Karpas-422 (cell line): Measurements from ENCODE around the gene RTP4. TPM values are rescaled to one million over a fixed set of nuclear protein-coding genes. Genes with fewer than 3 reads are reported as not detected.

Experiments used
- DNase-seq: peaks from one replicate; pipeline ENCODE4 v3.0.0-alpha.2; 2015
- H2AFZ ChIP-seq: fragments of 200-600 bp; sonication (generic); 2 replicates; pipeline ENCODE4 v1.6.1; 2014; ENCODE audit warnings: antibody characterized with exemption, low read length, mixed read lengths
- H3K27ac ChIP-seq: fragments of 200-600 bp; sonication (generic); 2 replicates; pipeline ENCODE4 v1.5.1; 2014; ENCODE audit warnings: mild to moderate bottlenecking, low read length, moderate library complexity
- H3K27me3 ChIP-seq: fragments of 200-600 bp; sonication (generic); 2 replicates; pipeline ENCODE4 v1.6.1; 2014; ENCODE audit warnings: low read length, mixed read lengths
- H3K36me3 ChIP-seq: fragments of 200-600 bp; sonication (generic); 2 replicates; pipeline ENCODE4 v1.6.1; 2014; ENCODE audit warnings: low read length, mixed read lengths; ENCODE audit not compliant: insufficient read depth
- H3K4me1 ChIP-seq: fragments of 200-600 bp; sonication (generic); 2 replicates; pipeline ENCODE4 v1.6.1; 2014; ENCODE audit warnings: mild to moderate bottlenecking, low read length, mixed read lengths
- H3K4me2 ChIP-seq: fragments of 200-600 bp; sonication (generic); 2 replicates; pipeline ENCODE4 v1.6.1; 2014; ENCODE audit warnings: low read length, low read depth, mild to moderate bottlenecking; ENCODE audit not compliant: poor library complexity, severe bottlenecking
- H3K4me3 ChIP-seq: fragments of 200-600 bp; sonication (generic); 2 replicates; pipeline ENCODE4 v1.5.1; 2014; ENCODE audit warnings: mild to moderate bottlenecking, antibody characterized with exemption, low read length, mixed read lengths
- H3K79me2 ChIP-seq: fragments of 200-600 bp; sonication (generic); 2 replicates; pipeline ENCODE4 v1.6.1; 2014; ENCODE audit warnings: mild to moderate bottlenecking, low read length, mixed read lengths
- H3K9ac ChIP-seq: fragments of 200-600 bp; sonication (generic); 2 replicates; pipeline ENCODE4 v1.6.0; 2014; ENCODE audit warnings: low read length
- H3K9me2 ChIP-seq: fragments of 200-600 bp; sonication (generic), shearing (Covaris generic); replicated peaks from 2 replicates; pipeline ENCODE4 v1.6.0; 2014; ENCODE audit warnings: mild to moderate bottlenecking, low read length, moderate library complexity; ENCODE audit not compliant: insufficient read depth
- H3K9me3 ChIP-seq: fragments of 300-700, 200-600 bp; sonication (generic); 2 replicates; pipeline ENCODE4 v1.6.1; 2014; ENCODE audit warnings: low read length, mixed read lengths
- H4K20me1 ChIP-seq: fragments of 200-600 bp; sonication (generic); 2 replicates; pipeline ENCODE4 v1.6.1; 2014; ENCODE audit warnings: mild to moderate bottlenecking, antibody characterized with exemption, low read length, low read depth; ENCODE audit not compliant: insufficient read depth
- total RNA-seq: library from RNA; depleted of rRNA; stranded (reverse); fragments of >200 nt; shearing (Covaris generic); gene quantifications from 2 replicates; pipeline ENCODE4 v1.2.3, GENCODE V29; 2014; ENCODE audit warnings: low replicate concordance; rRNA removed

Gene RTP4, protein sequence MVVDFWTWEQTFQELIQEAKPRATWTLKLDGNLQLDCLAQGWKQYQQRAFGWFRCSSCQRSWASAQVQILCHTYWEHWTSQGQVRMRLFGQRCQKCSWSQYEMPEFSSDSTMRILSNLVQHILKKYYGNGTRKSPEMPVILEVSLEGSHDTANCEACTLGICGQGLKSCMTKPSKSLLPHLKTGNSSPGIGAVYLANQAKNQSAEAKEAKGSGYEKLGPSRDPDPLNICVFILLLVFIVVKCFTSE
- total RNA-seq: 1.8 and 3.4 TPM in 2 replicates

DNA sequence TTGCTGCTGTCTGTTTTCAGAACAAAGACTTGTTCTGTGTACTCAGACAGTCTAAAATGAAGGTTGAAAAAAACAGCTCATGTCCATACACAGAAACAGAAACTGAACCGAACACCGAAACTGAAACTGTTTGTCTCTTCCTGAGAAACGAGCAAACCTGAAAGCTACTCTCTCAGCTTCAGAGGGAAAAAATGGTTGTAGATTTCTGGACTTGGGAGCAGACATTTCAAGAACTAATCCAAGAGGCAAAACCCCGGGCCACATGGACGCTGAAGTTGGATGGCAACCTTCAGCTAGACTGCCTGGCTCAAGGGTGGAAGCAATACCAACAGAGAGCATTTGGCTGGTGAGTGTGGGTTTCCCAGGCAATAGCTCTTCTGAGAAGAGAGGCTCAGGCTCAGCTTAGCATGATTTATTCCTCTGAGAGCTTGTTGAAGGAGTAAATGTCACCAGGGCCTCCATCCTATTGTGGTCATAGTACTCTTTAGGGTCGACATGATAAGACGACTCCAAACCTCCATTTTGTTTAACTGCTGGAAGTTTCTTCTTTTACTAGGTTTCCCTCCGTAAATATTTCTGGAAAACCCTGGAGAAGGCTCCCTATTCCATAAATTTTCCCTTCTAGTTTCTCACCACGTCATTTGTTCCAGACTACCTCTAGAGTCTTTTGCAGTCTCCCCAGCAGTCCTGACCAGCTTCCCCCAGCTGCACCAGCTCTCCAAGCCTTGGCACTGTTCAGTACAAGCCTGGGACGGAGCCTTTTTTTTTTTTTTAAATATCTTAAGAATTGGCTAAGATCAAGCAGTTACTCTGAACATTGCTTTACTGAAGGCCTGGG, at the start of gene RTP4:
Gene RTP4 (plus strand): TSS at position 135 of the 838 bp plus-strand sequence. CDS start 57 bp downstream, at position 192.
- H3K4me3 ChIP-seq: peak within 1 kb of the TSS; percentile 63
- no peaks in the 10 kb centered on the region for H3K27me3 ChIP-seq
- peak within 1 kb of the TSS; percentile 93 for H2AFZ ChIP-seq
- H3K79me2 ChIP-seq: no peaks in the 10 kb centered on the region
- peak within 1 kb of the TSS; percentile 65 for H3K9ac ChIP-seq
- H3K27ac ChIP-seq: no peak within 1 kb of the TSS
- H3K4me1 ChIP-seq: peaks cover 13% of the 10 kb centered on the region
- peak within 1 kb of the TSS; percentile 74 for H3K4me2 ChIP-seq
- H3K9me2 ChIP-seq: no peaks in the 10 kb centered on the region
- DNase-seq: peak; percentile 79
- H3K36me3 ChIP-seq: no peaks in the 10 kb centered on the region
- no peaks in the 10 kb centered on the region for H3K9me3 ChIP-seq
- no peaks in the 10 kb centered on the region for H4K20me1 ChIP-seq

DNA sequence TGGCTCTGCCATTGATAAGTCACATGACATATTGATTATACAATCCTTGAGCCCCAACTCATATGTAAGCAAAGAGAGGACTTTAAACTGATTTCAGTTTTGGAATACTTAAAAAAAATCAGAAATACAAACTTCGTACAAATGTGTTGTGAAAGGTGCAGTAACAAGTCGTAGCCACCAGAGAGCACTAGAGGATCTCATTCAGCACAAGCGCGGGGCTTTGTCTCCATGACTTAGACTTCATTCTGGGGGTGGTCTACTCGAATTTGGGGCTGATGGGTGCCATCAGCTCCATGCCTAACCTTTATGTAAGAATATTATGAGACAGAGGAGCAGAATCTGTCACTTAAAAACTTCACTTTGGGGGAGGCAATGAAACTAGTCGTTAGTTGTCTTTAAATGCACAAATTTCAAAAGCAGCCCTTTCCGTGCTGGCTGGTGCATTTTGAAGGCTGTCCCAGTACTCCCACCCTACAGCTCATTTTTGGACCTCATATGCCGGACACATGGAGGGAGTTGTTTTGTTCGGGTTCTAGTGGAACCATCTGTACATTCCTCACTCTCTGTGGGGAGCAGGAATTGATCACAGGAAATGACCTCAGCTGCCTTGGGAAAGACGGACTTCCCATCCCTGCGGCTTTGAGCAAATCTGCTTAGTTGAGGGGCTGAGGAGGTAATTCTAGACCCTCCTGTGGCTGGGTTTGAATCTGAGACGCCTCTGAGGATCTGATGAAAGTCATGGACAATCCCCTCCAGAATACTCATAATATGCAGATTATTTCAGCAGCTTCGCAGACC, 49.2 kb upstream of the RTP4 start:
- Histone ChIP-seq H3K9me2 (no peaks in the 10 kb centered on the region), H3K9ac (no peak overlapping the region), H3K4me2 (no peak overlapping the region), H3K4me3 (no peak overlapping the region), H3K36me3 (no peaks in the 10 kb centered on the region), H2AFZ (no peak overlapping the region), H3K27me3 (no peaks in the 10 kb centered on the region), H3K9me3 (no peaks in the 10 kb centered on the region), H3K4me1 (peaks cover 4% of the 10 kb centered on the region), H3K27ac (no peak overlapping the region), H4K20me1 (no peaks in the 10 kb centered on the region), H3K79me2 (no peaks in the 10 kb centered on the region)
- DNase-seq: peak; percentile 87

DNA sequence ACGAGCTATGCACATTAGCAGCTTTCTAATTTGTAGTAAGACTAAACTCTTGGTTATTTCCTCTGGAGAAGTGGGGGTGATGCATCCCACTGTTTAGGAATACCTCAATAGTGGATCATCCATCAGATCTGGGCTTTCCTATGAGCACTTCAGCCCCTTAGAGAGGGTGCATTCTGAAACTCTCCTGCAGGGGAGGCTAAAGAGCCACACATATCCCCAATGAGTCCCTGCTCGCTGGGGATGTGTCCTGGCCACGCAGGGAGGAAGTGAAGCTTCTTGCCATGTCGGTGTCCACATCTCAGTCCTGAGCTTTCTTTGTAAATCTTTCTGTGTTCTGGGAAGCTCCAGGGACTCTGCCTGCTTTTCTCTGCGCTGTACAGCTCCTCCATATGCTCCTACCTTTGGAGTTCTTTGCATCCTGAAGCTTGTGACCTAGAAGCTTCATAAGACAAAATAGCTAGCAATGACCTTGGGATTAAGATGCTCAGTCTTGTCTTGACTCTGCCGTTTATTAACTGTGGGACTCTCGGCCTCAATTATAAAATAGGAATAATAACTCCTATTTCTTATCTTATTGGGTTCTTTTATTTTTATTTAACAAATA, 48.4 kb upstream of the RTP4 start:
- H3K27me3 ChIP-seq: no peaks in the 10 kb centered on the region
- no peak overlapping the region for H3K4me3 ChIP-seq
- H3K4me2 ChIP-seq: no peak overlapping the region

DNA sequence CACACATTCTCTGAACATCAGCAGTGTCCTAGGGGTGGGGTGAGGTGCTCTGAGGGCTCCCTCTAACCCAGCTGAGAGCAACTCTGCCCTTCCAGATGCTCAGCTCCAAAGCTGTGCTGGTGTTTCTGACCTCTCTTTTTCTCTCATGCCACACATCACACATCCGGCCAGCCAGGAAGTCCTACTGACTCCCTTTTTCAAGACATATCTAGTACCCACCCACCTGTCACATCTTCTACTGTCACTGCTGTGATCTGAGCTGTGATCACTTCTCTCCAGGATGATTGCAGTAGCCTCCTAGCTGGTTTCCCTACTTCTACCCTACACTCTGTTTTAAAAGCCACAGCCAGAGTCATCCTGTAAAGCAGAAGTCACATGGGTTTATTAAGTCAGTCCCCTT, 46.4 kb upstream of the RTP4 start:
- no peaks in the 10 kb centered on the region for H3K79me2 ChIP-seq
- no peak overlapping the region for H3K27ac ChIP-seq
- no peak for DNase-seq
- no peak overlapping the region for H3K4me3 ChIP-seq
- H3K9me2 ChIP-seq: no peaks in the 10 kb centered on the region
- no peaks in the 10 kb centered on the region for H3K36me3 ChIP-seq
- no peaks in the 10 kb centered on the region for H4K20me1 ChIP-seq
- H3K4me1 ChIP-seq: peaks cover 4% of the 10 kb centered on the region
- no peak overlapping the region for H3K9ac ChIP-seq
- H3K27me3 ChIP-seq: no peaks in the 10 kb centered on the region
- H2AFZ ChIP-seq: no peak overlapping the region
- no peaks in the 10 kb centered on the region for H3K9me3 ChIP-seq
- no peak overlapping the region for H3K4me2 ChIP-seq

More for the DNA sequence above, 48.4 kb upstream of the RTP4 start:
- Histone ChIP-seq H3K9me3 (no peaks in the 10 kb centered on the region), H3K79me2 (no peaks in the 10 kb centered on the region), H3K9me2 (no peaks in the 10 kb centered on the region), H3K36me3 (no peaks in the 10 kb centered on the region), H3K4me1 (peaks cover 4% of the 10 kb centered on the region), H3K27ac (no peak overlapping the region), H4K20me1 (no peaks in the 10 kb centered on the region), H2AFZ (no peak overlapping the region), H3K9ac (no peak overlapping the region)
- DNase-seq: peak; percentile 92

DNA sequence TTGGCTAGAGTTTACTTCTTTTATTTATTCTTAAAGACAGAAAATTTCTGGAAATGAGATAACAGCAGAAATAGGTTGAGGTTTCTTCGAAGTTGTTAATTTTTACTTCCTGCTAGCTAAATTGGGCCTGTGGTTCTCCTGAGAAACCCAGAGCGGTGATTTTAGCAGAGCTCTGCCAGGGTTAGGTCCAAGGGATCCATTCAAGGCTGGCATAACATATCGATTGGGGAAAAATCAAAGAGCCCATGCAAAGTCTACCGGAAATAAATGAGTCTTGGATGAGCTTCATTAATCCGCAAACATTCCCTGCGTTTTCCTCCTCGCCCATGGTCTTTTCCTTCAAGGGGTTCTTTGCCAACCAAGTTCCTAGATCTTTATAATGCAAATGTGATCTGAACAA, 45.9 kb upstream of the RTP4 start:
- H3K4me1 ChIP-seq: peaks cover 4% of the 10 kb centered on the region
- no peak overlapping the region for H3K4me2 ChIP-seq
- DNase-seq: no peak
- no peaks in the 10 kb centered on the region for H3K36me3 ChIP-seq
- no peaks in the 10 kb centered on the region for H3K79me2 ChIP-seq
- no peaks in the 10 kb centered on the region for H3K27me3 ChIP-seq
- H3K27ac ChIP-seq: no peak overlapping the region
- no peaks in the 10 kb centered on the region for H3K9me2 ChIP-seq
- no peaks in the 10 kb centered on the region for H3K9me3 ChIP-seq
- no peak overlapping the region for H3K4me3 ChIP-seq
- no peak overlapping the region for H2AFZ ChIP-seq
- H3K9ac ChIP-seq: no peak overlapping the region
- H4K20me1 ChIP-seq: no peaks in the 10 kb centered on the region

DNA sequence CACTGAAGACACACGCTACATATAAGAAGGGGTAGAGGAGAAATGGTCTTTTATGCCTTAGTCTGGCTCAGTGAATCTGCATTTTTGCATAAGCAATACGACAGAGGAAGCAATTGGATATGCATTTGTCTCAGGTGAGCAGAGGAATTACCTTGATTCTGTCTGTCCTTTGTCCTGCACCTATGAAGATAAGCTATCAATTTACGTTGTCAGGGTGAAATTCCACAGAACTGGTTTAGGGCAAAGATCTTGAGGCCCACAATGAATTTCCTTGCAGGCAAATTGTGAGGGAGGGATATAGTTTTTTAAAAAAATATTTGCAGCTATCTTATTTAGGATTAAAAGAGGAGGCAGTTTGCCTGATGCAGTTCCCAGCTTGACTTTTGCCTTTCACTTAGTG, 45.1 kb upstream of the RTP4 start:
- no peak overlapping the region for H3K4me2 ChIP-seq
- DNase-seq: no peak
- H3K9ac ChIP-seq: no peak overlapping the region
- peaks cover 4% of the 10 kb centered on the region for H3K4me1 ChIP-seq
- no peak overlapping the region for H3K27ac ChIP-seq
- no peak overlapping the region for H3K4me3 ChIP-seq
- H4K20me1 ChIP-seq: no peaks in the 10 kb centered on the region
- no peaks in the 10 kb centered on the region for H3K9me2 ChIP-seq
- no peaks in the 10 kb centered on the region for H3K79me2 ChIP-seq
- no peaks in the 10 kb centered on the region for H3K27me3 ChIP-seq
- no peaks in the 10 kb centered on the region for H3K36me3 ChIP-seq
- no peaks in the 10 kb centered on the region for H3K9me3 ChIP-seq
- no peak overlapping the region for H2AFZ ChIP-seq

DNA sequence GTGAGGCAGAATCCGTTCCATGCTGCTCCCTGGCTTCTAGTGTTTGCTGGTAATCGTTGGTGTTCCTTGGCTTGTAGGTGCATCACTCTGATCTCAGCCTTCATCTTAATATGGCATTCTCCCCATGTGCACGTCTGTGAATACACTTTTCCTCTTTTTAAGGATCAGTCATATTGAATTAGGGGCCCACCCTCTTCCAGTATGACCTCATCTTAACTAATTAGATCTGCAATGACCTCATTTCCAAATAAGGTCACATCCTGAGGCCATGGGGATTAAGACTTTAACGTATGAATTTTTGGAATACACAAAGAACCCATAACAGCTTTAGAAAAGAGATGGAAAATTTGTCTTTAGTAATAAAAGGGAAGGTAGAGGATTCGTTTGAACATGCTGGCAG, 42.6 kb upstream of the RTP4 start:
- Histone ChIP-seq H3K4me2 (no peak overlapping the region), H3K36me3 (no peaks in the 10 kb centered on the region), H3K9me2 (no peaks in the 10 kb centered on the region), H3K79me2 (no peaks in the 10 kb centered on the region), H3K4me3 (no peak overlapping the region), H3K9ac (no peak overlapping the region), H3K4me1 (no peaks in the 10 kb centered on the region), H4K20me1 (no peaks in the 10 kb centered on the region), H3K27ac (no peak overlapping the region), H3K9me3 (no peaks in the 10 kb centered on the region), H3K27me3 (no peaks in the 10 kb centered on the region), H2AFZ (no peak overlapping the region)
- DNase-seq: no peak
